Measurements from ENCODE around the gene TIMM23. TPM values are rescaled to one million over a fixed set of nuclear protein-coding genes. Genes with fewer than 3 reads are reported as not detected.

The TIMM23 gene
- total and polyA plus RNA-seq, 4 donors = 64.3 to 78.9 (median 72.1) TPM

GRCh38 chr10:46002916-46003693, 30.8 kb downstream of the TIMM23 start:
- Histone ChIP-seq H3K4me1 (ENCODE audit: control insufficient read depth, insufficient read depth, low read length) (no peaks in the 10 kb centered on the region), H3K4me3 (ENCODE audit: low read depth, low read length) (no peak overlapping the region), H3K27ac (ENCODE audit: low read depth, low read length) (no peak overlapping the region), H3K9me3 (ENCODE audit: control insufficient read depth, insufficient read depth, low read length) (no peaks in the 10 kb centered on the region), H3K27me3 (ENCODE audit: control insufficient read depth, insufficient read depth, low read length) (no peaks in the 10 kb centered on the region), H3K36me3 (ENCODE audit: control insufficient read depth, insufficient read depth, low read length) (peaks cover 36% of the 10 kb centered on the region)
- DNase-seq (ENCODE audit: low read depth in 4 of 6, low spot score in 6 of 6) = no peak
- WGBS (ENCODE audit: insufficient coverage) = 97% methylated on average over 6 of the region's 9 CpGs

GRCh38 chr10:46004963-46005362, 32.7 kb downstream of the TIMM23 start:
- no peak overlapping the region for H3K27ac ChIP-seq (ENCODE audit: low read depth, low read length)
- no peaks in the 10 kb centered on the region for H3K27me3 ChIP-seq (ENCODE audit: control insufficient read depth, insufficient read depth, low read length)
- peaks cover 44% of the 10 kb centered on the region for H3K36me3 ChIP-seq (ENCODE audit: control insufficient read depth, insufficient read depth, low read length)
- H3K4me1 ChIP-seq (ENCODE audit: control insufficient read depth, insufficient read depth, low read length) = no peaks in the 10 kb centered on the region
- no peak overlapping the region for H3K4me3 ChIP-seq (ENCODE audit: low read depth, low read length)
- no peak for DNase-seq (ENCODE audit: low read depth in 4 of 6, low spot score in 6 of 6)
- WGBS (ENCODE audit: insufficient coverage) = no CpG with 5 or more reads among the region's 2 CpGs
- no peaks in the 10 kb centered on the region for H3K9me3 ChIP-seq (ENCODE audit: control insufficient read depth, insufficient read depth, low read length)

GRCh38 chr10:46005383-46005782, 33.1 kb downstream of the TIMM23 start:
- Histone ChIP-seq H3K36me3 (ENCODE audit: control insufficient read depth, insufficient read depth, low read length) (peaks cover 46% of the 10 kb centered on the region), H3K9me3 (ENCODE audit: control insufficient read depth, insufficient read depth, low read length) (no peaks in the 10 kb centered on the region), H3K27me3 (ENCODE audit: control insufficient read depth, insufficient read depth, low read length) (no peaks in the 10 kb centered on the region), H3K4me3 (ENCODE audit: low read depth, low read length) (no peak overlapping the region), H3K27ac (ENCODE audit: low read depth, low read length) (no peak overlapping the region), H3K4me1 (ENCODE audit: control insufficient read depth, insufficient read depth, low read length) (no peaks in the 10 kb centered on the region)
- DNase-seq (ENCODE audit: low read depth in 4 of 6, low spot score in 6 of 6) = no peak
- WGBS (ENCODE audit: insufficient coverage) = no CpG with 5 or more reads among the region's 4 CpGs

- no CpG with 5 or more reads among the region's 3 CpGs for WGBS (ENCODE audit: insufficient coverage)
- H3K4me3 ChIP-seq (ENCODE audit: low read depth, low read length) = no peak overlapping the region
- H3K36me3 ChIP-seq (ENCODE audit: control insufficient read depth, insufficient read depth, low read length) = peaks cover 50% of the 10 kb centered on the region
- H3K27me3 ChIP-seq (ENCODE audit: control insufficient read depth, insufficient read depth, low read length) = no peaks in the 10 kb centered on the region
- DNase-seq (ENCODE audit: low read depth in 4 of 6, low spot score in 6 of 6) = no peak
- H3K4me1 ChIP-seq (ENCODE audit: control insufficient read depth, insufficient read depth, low read length) = no peaks in the 10 kb centered on the region
- no peak overlapping the region for H3K27ac ChIP-seq (ENCODE audit: low read depth, low read length)
- no peaks in the 10 kb centered on the region for H3K9me3 ChIP-seq (ENCODE audit: control insufficient read depth, insufficient read depth, low read length)
Observed at GRCh38 chr10:46006219-46006618, 33.9 kb downstream of the TIMM23 start.

- 80% methylated on average over 2 of the region's 3 CpGs for WGBS (ENCODE audit: insufficient coverage)
- Histone ChIP-seq H3K4me3 (ENCODE audit: low read depth, low read length) (no peak overlapping the region), H3K9me3 (ENCODE audit: control insufficient read depth, insufficient read depth, low read length) (no peaks in the 10 kb centered on the region), H3K27ac (ENCODE audit: low read depth, low read length) (no peak overlapping the region), H3K27me3 (ENCODE audit: control insufficient read depth, insufficient read depth, low read length) (no peaks in the 10 kb centered on the region), H3K36me3 (ENCODE audit: control insufficient read depth, insufficient read depth, low read length) (peaks cover 40% of the 10 kb centered on the region), H3K4me1 (ENCODE audit: control insufficient read depth, insufficient read depth, low read length) (no peaks in the 10 kb centered on the region)
- DNase-seq (ENCODE audit: low read depth in 4 of 6, low spot score in 6 of 6) = no peak
Observed at GRCh38 chr10:46012746-46013145, 40.5 kb downstream of the TIMM23 start.

GRCh38 chr10:46014206-46014605, 41.9 kb downstream of the TIMM23 start:
- H3K4me1 ChIP-seq (ENCODE audit: control insufficient read depth, insufficient read depth, low read length) = no peaks in the 10 kb centered on the region
- peaks cover 31% of the 10 kb centered on the region for H3K36me3 ChIP-seq (ENCODE audit: control insufficient read depth, insufficient read depth, low read length)
- no peak overlapping the region for H3K27ac ChIP-seq (ENCODE audit: low read depth, low read length)
- no peaks in the 10 kb centered on the region for H3K27me3 ChIP-seq (ENCODE audit: control insufficient read depth, insufficient read depth, low read length)
- no peak overlapping the region for H3K4me3 ChIP-seq (ENCODE audit: low read depth, low read length)
- DNase-seq (ENCODE audit: low read depth in 4 of 6, low spot score in 6 of 6) = no peak
- WGBS (ENCODE audit: insufficient coverage) = no CpG with 5 or more reads among the region's 5 CpGs
- no peaks in the 10 kb centered on the region for H3K9me3 ChIP-seq (ENCODE audit: control insufficient read depth, insufficient read depth, low read length)

- 100% methylated on average over 1 of the region's 5 CpGs for WGBS (ENCODE audit: insufficient coverage)
- Histone ChIP-seq H3K36me3 (ENCODE audit: control insufficient read depth, insufficient read depth, low read length) (peaks cover 29% of the 10 kb centered on the region), H3K4me1 (ENCODE audit: control insufficient read depth, insufficient read depth, low read length) (peaks cover 2% of the 10 kb centered on the region), H3K27ac (ENCODE audit: low read depth, low read length) (no peak overlapping the region), H3K4me3 (ENCODE audit: low read depth, low read length) (no peak overlapping the region), H3K27me3 (ENCODE audit: control insufficient read depth, insufficient read depth, low read length) (no peaks in the 10 kb centered on the region), H3K9me3 (ENCODE audit: control insufficient read depth, insufficient read depth, low read length) (no peaks in the 10 kb centered on the region)
- DNase-seq (ENCODE audit: low read depth in 4 of 6, low spot score in 6 of 6) = no peak
Observed at GRCh38 chr10:46014683-46015405, 42.6 kb downstream of the TIMM23 start.

GRCh38 chr10:46016190-46016589, 43.9 kb downstream of the TIMM23 start:
- H3K27ac ChIP-seq (ENCODE audit: low read depth, low read length) = no peak overlapping the region
- H3K36me3 ChIP-seq (ENCODE audit: control insufficient read depth, insufficient read depth, low read length) = peaks cover 19% of the 10 kb centered on the region
- H3K9me3 ChIP-seq (ENCODE audit: control insufficient read depth, insufficient read depth, low read length) = no peaks in the 10 kb centered on the region
- H3K4me1 ChIP-seq (ENCODE audit: control insufficient read depth, insufficient read depth, low read length) = peaks cover 3% of the 10 kb centered on the region
- no peak for DNase-seq (ENCODE audit: low read depth in 4 of 6, low spot score in 6 of 6)
- H3K4me3 ChIP-seq (ENCODE audit: low read depth, low read length) = no peak overlapping the region
- WGBS (ENCODE audit: insufficient coverage) = 90% methylated on average over 5 of the region's 5 CpGs
- H3K27me3 ChIP-seq (ENCODE audit: control insufficient read depth, insufficient read depth, low read length) = no peaks in the 10 kb centered on the region

- Histone ChIP-seq H3K4me1 (ENCODE audit: control insufficient read depth, insufficient read depth, low read length) (peaks cover 3% of the 10 kb centered on the region), H3K36me3 (ENCODE audit: control insufficient read depth, insufficient read depth, low read length) (peaks cover 13% of the 10 kb centered on the region), H3K27me3 (ENCODE audit: control insufficient read depth, insufficient read depth, low read length) (no peaks in the 10 kb centered on the region), H3K4me3 (ENCODE audit: low read depth, low read length) (no peak overlapping the region), H3K9me3 (ENCODE audit: control insufficient read depth, insufficient read depth, low read length) (no peaks in the 10 kb centered on the region), H3K27ac (ENCODE audit: low read depth, low read length) (no peak overlapping the region)
- WGBS (ENCODE audit: insufficient coverage) = no CpG with 5 or more reads among the region's 1 CpG
- no peak for DNase-seq (ENCODE audit: low read depth in 4 of 6, low spot score in 6 of 6)
Observed at GRCh38 chr10:46016811-46017210, 44.5 kb downstream of the TIMM23 start.

GRCh38 chr10:46017733-46018132, 45.4 kb downstream of the TIMM23 start:
- Histone ChIP-seq H3K9me3 (ENCODE audit: control insufficient read depth, insufficient read depth, low read length) (no peaks in the 10 kb centered on the region), H3K4me1 (ENCODE audit: control insufficient read depth, insufficient read depth, low read length) (peaks cover 3% of the 10 kb centered on the region), H3K36me3 (ENCODE audit: control insufficient read depth, insufficient read depth, low read length) (peaks cover 12% of the 10 kb centered on the region), H3K4me3 (ENCODE audit: low read depth, low read length) (no peak overlapping the region), H3K27me3 (ENCODE audit: control insufficient read depth, insufficient read depth, low read length) (no peaks in the 10 kb centered on the region), H3K27ac (ENCODE audit: low read depth, low read length) (no peak overlapping the region)
- WGBS (ENCODE audit: insufficient coverage) = 60% methylated on average over 1 of the region's 2 CpGs
- DNase-seq (ENCODE audit: low read depth in 4 of 6, low spot score in 6 of 6) = no peak
